Omental fat pad (tissue), 4 donors: ENCODE measurements around the gene WBP1. TPM values are rescaled to one million over a fixed set of nuclear protein-coding genes. Genes with fewer than 3 reads are reported as not detected.

Source experiments
- ATAC-seq: fragments of 150-250 bp; one replicate; pipeline ENCODE4 v1.9.1; 2016; ENCODE audit warnings: mild to moderate bottlenecking, moderate library complexity; ENCODE audit not compliant: low FRiP score
- DNase-seq: peaks from one replicate; pipeline ENCODE4 v3.0.0-alpha.2; 2019; ENCODE audit warnings: low spot score
- CTCF ChIP-seq, 3 donors: fragments of 450-650 bp; IDR thresholded peaks; one replicate each; pipeline ENCODE4 v1.5.1; 2016 to 2017; ENCODE audit warnings: antibody characterized with exemption in 3 of 3, mild to moderate bottlenecking in 3 of 3, moderate library complexity in 2 of 3
- total RNA-seq, 4 donors: library from RNA; depleted of rRNA; stranded (reverse); fragments of >200 nt; gene quantifications; one replicate each; pipeline ENCODE4 v1.1.0, GENCODE V29; 2016

The WBP1 gene
- total RNA-seq, 4 donors from 2014 or later: 34.9 to 64.5 (median 44.3) TPM

DNA sequence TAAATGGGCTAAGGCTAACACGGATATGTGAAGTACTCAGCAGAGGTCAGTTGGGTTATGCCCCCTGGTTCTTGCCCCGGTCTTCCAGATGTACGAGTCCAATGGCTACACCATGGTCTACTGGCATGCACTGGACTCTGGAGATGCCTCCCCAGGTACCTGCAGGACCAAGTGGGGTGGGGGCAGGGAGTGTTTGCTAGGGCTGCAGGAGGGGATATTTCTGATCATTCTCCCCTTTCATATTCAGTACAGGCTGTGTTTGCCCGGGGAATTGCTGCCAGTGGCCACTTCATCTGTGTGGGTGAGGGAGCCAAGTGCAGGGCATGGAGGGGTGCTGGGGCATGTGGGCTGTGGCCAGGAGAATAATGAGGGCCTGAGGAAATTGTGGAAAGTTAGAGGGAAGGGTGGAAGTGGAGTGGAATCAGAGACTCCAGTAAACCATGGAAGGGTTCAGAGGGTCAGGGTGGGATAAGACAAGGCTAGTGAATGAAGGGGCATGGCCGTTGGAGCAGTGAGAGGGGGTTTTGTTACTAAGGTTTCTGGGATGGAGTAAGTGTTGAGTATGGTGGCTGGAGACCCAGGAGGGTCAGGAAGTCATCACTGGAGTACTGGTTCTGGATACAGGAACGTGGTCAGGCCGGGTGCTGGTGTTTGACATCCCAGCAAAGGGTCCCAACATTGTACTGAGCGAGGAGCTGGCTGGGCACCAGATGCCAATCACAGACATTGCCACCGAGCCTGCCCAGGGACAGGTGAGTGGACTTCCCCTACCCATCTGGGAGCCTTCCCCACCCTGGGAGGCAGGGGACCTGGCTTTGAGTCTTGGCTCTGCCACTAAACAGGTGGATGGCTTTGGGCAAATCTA, 34.8 kb upstream of the WBP1 start:
- TF ChIP-seq CTCF (IDR thresholded peaks at IDR 0.05): no peak
- no peak for DNase-seq

DNA sequence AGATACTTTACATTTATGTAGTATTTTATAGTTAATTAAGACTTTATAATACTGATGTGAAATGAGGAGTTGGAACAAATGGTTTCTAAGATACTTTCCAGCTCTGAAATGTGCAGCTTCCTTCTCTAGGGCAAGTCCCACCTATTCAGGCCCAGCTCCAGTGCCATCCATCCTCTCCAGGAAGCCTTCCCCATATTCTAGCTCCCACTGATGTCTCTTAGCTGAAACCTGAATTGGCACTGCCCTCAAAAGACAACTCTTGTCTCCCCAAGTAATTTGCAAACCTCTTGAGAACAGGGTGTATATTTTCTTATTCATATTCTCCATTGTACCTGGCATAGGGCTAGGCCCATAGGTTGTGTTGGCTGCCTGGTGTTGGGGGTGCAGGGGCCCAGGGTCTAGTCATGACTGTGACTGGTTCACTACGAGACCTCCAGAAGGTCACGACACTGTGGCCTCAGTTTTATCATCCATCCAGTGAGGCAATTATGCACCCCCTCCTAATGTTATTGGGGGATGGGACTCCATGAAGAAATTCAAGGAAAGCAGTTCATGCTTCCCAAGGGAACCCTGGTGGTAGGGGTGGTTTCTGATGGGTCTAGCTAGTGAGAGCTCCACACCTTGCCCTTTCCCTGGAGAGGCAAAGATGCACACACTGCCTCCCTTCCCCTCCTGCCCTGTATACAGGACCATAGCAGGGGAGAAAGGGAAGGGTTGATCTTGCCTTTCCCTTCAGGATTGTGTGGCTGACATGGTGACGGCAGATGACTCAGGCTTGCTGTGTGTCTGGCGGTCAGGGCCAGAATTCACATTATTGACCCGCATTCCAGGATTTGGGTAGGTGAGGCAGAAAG, 33.9 kb upstream of the WBP1 start:
- no peak for TF ChIP-seq CTCF (IDR thresholded peaks at IDR 0.05)
- ATAC-seq (no peak), DNase-seq (no peak)

More for the DNA sequence above, 34.8 kb upstream of the WBP1 start:
- no peak for ATAC-seq

- no peak for TF ChIP-seq CTCF (IDR thresholded peaks at IDR 0.05)
- ATAC-seq (no peak), DNase-seq (no peak)
Measured at GRCh38 chr2:74424995-74425406, 33.2 kb upstream of the WBP1 start.

DNA sequence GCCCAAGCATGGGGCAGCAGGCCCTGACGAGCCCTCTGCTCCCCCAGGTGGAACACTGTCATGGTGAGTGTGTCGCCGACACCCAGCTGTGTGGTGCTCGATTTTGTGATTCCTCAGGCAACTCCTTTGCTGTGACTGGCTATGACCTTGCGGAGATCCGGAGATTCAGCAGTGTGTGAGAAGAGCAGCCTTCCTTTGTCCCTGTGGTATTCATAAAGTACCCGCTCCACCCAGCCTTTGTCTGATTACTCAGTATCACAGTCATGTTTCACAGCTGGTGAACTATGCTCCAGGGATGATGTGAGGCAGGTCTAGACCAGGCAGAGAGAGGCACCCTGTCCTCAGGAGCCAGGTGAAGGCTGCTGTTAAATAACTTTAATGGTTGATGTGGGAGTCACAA, 32.7 kb upstream of the WBP1 start:
- DNase-seq: no peak
- TF ChIP-seq CTCF (IDR thresholded peaks at IDR 0.05): no peak
- ATAC-seq: no peak

GRCh38 chr2:74426181-74426758, 32.0 kb upstream of the WBP1 start:
- ATAC-seq (no peak), DNase-seq (no peak)
- TF ChIP-seq CTCF (IDR thresholded peaks at IDR 0.05): no peak

GRCh38 chr2:74427551-74427950, 30.7 kb upstream of the WBP1 start:
- DNase-seq (no peak), ATAC-seq (no peak)
- TF ChIP-seq CTCF (IDR thresholded peaks at IDR 0.05): no peak
